HEK293T (cell line): ENCODE results near the gene ALG9.

ENCODE experiments used
- ARNT ChIP-seq: fragments of 450-650 bp; IDR thresholded peaks from 2 replicates; pipeline ENCODE4 v1.6.1; 2017; ENCODE audit warnings: mild to moderate bottlenecking
- ELF4 ChIP-seq: fragments of 450-650 bp; IDR thresholded peaks from 2 replicates; pipeline ENCODE4 v1.6.1; 2017; ENCODE audit warnings: antibody characterized with exemption
- FOXA1 ChIP-seq: fragments of 450-650 bp; IDR thresholded peaks from 2 replicates; pipeline ENCODE4 v1.6.1; 2016; ENCODE audit warnings: mild to moderate bottlenecking
- FOXK2 ChIP-seq: fragments of 450-650 bp; IDR thresholded peaks from 2 replicates; pipeline ENCODE4 v1.6.1; 2016; ENCODE audit warnings: mild to moderate bottlenecking
- FOXM1 ChIP-seq: fragments of 450-650 bp; IDR thresholded peaks from 2 replicates; pipeline ENCODE4 v1.6.1; 2017; ENCODE audit warnings: mild to moderate bottlenecking, borderline replicate concordance
- HDGF ChIP-seq: fragments of 450-650 bp; IDR thresholded peaks from 2 replicates; pipeline ENCODE4 v1.6.1; 2017; ENCODE audit warnings: antibody characterized with exemption, borderline replicate concordance
- L3MBTL2 ChIP-seq: fragments of 450-650 bp; conservative IDR thresholded peaks from 2 replicates; pipeline ENCODE4 v1.6.1; 2016; ENCODE audit warnings: mild to moderate bottlenecking
- LEF1 ChIP-seq: fragments of 450-650 bp; IDR thresholded peaks from 2 replicates; pipeline ENCODE4 v1.6.1; 2017; ENCODE audit warnings: mild to moderate bottlenecking, borderline replicate concordance
- NFRKB ChIP-seq: fragments of 450-650 bp; IDR thresholded peaks from 2 replicates; pipeline ENCODE4 v1.6.1; 2016; ENCODE audit warnings: mild to moderate bottlenecking, moderate library complexity
- SP1 ChIP-seq: fragments of 450-650 bp; IDR thresholded peaks from 2 replicates; pipeline ENCODE4 v1.6.1; 2017
- SUZ12 ChIP-seq: fragments of 450-650 bp; IDR thresholded peaks from 2 replicates; pipeline ENCODE4 v1.6.1; 2016; ENCODE audit warnings: mild to moderate bottlenecking
- ZNF384 ChIP-seq: fragments of 450-650 bp; IDR thresholded peaks from 2 replicates; pipeline ENCODE4 v1.6.1; 2016

DNA sequence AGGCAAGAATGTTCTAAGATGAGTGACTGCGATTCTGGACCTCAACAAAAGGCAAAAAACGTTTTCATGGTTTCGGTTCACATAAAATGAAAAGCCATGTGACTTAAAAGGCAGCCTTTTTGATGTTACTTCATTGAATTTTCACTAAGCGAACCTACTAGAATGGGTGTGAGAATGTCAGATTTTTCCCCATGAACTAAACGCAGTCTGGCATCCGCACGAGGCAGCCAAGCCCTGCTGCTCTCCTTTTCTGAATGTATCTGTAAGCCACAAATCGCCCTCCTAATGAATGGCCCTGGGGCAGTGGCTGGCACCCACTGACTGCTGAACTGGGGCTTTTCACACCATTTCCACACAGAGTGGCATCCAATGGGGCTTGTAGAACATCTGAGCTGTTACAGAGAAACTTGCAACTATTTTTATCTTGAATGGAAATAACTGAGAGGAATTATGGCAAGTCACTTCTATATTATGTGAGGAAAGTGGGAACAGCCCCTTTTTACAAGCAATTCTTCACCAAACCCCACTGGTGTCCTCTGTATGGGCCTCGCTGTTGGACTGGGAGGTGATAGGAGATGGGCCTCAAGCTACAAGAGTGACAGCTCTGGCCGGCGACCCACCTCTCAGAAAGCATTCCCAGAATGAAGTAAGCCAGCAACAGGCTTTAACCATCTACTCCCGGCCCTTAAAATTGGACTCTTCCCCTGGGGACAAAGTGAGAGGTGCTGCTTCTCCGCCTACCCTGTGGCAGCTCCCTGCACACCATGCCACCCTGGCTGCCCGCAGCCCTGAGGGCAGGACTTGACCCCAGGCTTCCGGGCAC, 134.5 kb downstream of the ALG9 start:
- no peak for TF ChIP-seq ELF4
- TF ChIP-seq FOXM1, result no peak
- TF ChIP-seq SP1, result no peak
- no peak for TF ChIP-seq FOXK2
- TF ChIP-seq HDGF, result no peak
- TF ChIP-seq FOXA1, result no peak
- no peak for TF ChIP-seq LEF1
- no peak for TF ChIP-seq ARNT
- TF ChIP-seq L3MBTL2, result no peak
- no peak for TF ChIP-seq NFRKB
- no peak for TF ChIP-seq SUZ12
- TF ChIP-seq ZNF384, result no peak
